Measurements from ENCODE around the gene ZNF524.
A peak's percentile ranks its signal among the peaks of the same experiment; 100 is the strongest.

The ZNF524 gene

GRCh38 chr19:55643887-55644176 is 43.7 kb downstream of the ZNF524 start:
- DNase-seq, result no peak

DNA sequence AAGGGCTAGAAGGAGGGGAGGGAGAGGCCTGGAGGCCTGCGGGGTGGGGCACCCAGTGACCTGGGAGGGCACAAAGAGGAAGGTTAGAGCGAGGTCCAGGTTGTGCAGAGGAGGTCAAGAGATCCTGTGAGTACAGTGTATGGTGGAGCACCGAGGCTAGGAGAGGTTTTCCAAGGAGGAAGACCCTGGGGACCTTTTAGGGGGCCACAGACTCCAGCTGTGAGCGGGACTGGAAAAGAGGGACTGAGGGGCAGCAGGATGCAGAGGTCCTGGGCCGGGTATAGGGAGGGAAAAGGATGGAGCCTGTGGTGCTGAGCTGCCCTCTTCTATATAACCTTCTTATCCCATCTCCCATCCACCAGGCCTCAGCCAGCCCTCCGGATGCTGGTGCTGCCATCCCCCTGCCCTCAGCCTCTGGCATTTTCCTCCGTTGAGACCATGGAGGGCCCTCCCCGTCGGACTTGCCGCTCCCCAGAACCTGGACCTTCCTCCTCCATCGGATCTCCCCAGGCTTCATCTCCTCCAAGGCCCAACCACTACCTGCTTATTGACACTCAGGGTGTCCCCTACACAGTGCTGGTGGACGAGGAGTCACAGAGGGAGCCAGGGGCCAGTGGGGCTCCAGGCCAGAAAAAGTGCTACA is 44.2 kb downstream of the ZNF524 start:
- DNase-seq, result no peak

GRCh38 chr19:55644842-55645511 is 44.9 kb downstream of the ZNF524 start:
- no peak for DNase-seq

DNA sequence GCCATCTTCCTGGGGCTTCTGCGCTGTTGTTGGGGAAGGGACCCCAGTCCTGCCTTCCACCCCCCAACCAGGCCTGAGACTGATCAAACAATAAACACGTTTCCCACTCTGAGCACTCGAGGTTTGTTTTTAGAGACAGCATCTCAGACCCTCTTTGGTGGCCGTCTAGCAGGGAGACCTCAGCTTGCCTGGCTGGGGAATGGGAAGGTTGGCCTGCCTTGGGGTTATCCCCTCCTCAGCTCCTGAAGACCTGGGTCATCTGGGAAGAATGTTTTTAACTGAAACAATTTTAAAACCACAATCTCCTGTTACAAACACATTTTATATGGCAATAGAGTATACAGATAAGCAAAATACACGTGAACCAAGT is 45.4 kb downstream of the ZNF524 start:
- no peak for DNase-seq

DNA sequence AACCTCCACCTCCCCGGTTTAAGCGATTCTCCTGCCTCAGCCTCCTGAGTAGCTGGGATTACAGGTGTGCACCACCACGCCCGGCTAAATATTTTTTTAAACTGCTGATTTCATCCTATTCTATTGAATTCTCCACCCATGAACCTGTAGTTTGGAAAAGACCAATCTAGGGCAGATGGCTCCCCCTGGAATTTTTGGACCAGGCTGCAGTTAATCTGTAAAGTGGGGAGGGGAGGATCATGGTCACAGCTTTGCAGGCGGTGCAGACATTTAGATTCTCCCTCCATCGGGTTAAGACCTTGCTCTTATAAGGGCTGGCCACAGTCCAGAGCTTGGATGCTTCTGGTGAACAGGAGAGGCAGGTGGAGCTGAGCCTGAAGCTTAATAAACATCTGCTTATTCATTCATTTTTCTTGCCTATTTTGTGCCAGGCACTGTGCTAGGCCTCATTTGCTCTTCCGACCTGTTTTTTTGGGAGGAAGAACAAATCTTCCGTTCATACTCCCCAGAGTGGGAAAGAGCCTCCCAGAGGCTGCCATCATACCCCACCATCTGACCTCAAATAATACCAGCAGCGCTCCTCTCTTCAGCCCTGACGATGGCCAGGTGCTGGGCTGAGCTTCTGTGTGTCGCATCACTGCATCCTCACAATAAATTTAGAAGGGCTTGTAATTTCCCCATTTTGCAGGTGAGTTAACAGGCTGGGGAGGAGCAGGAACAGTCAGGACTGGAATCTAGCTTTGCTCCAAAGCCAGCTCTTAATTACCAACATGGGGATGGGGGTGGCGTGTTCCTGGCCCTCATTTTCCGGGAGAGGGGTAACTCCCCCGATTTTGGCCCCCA is 47.0 kb downstream of the ZNF524 start:
- no peak for DNase-seq

- peak in 2 of 5 donors; percentile 31 to 46 for DNase-seq
Observed at GRCh38 chr19:55647732-55648584, 47.9 kb downstream of the ZNF524 start, which contains the start of gene CCDC106. CCDC106 (plus strand) TSS chr19:55648212; CDS start chr19:55649047, 835 bp downstream.

DNA sequence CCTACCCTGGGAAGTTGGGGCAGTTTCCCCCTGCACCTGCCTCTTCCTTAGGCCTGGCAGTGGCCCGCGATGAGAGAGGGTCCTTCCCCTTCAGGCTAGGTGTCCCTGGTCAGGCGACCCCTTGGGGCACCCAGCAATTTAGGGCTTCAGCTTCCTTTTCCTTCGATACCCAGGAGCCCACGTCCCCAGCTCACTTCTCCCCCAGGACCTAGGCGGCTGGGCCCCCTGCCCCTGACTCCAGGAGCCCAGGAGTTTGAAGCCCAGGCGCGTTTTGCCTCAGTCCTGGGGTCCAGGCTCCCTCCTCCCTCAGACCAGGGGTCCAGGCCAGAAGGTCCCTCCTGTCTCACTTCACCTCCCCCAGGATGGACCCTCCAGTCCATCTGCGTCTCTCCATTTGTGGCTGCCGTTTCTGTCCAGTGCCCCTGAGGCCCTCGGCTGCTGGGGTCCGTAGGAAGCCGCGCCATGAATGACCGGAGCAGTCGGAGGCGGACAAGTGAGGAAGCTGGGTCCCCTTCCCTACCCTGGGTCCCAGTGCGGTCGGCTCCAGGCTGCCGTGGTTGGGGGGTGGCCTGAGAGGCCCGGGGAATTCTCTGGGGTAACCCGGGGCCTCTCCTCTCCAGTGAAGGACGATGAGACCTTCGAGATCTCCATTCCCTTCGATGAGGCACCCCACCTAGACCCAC is 48.6 kb downstream of the ZNF524 start:
- no peak for DNase-seq

DNA sequence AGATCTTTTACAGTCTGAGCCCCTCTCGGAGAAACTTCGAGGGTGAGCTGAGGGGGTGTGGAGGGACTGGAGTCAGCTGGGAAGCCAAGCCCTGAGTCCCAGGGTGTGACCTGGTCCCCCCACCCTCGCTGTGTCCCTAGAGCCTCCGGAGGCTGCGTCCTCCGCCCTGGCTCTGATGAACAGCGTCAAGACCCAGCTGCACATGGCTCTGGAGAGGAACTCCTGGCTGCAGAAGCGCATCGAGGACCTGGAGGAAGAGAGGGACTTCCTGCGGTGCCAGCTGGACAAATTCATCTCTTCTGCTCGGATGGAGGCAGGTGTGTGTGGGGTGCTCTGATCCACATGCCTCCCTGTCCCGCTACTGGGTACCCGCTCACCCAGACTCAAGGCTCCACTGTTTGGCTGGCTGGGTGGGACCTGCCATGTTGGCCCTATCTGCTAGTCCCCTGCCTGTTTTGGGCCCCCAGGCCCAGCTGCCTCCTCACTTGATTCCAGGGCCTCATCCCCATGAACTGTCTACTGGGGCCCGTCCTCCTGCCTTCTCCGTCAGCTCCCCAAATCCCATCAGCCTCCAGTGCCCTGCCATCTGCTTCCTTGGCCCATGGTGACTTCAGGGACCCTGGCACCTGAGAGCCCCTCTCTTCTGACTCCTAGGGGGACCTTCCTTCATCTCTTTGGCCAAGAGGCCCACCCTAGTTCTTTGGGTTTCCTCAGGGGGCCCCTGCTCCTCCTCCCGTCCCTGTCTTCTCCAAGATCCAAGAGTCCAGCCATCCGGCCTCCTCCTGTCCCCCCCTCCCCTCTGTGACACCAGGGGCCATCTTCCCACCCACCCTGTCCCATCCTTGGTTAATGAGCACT is 49.4 kb downstream of the ZNF524 start:
- DNase-seq, result no peak

GRCh38 chr19:55650126-55650557 is 50.1 kb downstream of the ZNF524 start:
- DNase-seq, result no peak

GRCh38 chr19:55650602-55651230 is 50.6 kb downstream of the ZNF524 start:
- no peak for DNase-seq

GRCh38 chr19:55651236-55651635 is 51.1 kb downstream of the ZNF524 start:
- DNase-seq, result no peak

DNA sequence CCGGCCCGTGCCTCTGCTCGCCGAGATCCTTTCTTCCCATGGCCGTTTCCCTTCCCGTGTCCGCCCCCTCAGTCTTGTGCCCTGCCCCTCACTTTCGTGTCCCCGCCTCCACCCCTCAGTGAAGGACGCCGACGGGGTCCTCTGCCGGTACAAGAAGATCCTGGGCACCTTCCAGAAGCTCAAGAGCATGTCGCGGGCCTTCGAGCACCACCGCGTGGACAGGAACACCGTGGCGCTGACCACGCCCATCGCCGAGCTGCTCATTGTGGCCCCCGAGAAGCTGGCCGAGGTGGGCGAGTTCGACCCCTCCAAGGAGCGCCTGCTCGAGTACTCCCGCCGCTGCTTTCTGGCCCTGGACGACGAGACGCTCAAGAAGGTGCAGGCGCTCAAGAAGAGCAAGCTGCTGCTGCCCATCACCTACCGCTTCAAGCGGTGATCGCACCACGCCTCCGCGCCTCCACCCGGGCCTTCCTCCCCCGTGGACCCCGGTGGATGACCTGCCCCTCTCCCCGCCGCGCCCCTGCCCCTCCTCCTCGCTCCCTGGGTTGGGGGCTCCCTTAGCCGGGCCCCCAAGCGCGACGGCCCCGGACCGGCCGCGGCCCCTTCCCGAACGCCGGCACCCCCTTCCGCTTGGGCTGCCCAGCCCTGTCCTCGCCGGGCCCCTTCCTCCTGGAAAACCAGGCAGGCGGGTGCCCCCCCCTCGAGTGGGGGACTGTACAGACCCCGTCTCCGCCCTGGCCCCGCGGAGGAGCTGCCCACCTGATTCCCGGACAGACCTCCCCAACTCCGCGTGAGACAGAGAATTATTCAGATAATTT is 52.4 kb downstream of the ZNF524 start:
- DNase-seq, result peak in 1 of 5 donors; percentile 17

Data from T-helper 1 cell (primary cell).